Measurements from ENCODE around the gene IRAK3. TPM values are rescaled to one million over a fixed set of nuclear protein-coding genes. Genes with fewer than 3 reads are reported as not detected.

IRAK3 gene
- total RNA-seq, 1 donor from 2014 or later = 0.02 TPM

DNA sequence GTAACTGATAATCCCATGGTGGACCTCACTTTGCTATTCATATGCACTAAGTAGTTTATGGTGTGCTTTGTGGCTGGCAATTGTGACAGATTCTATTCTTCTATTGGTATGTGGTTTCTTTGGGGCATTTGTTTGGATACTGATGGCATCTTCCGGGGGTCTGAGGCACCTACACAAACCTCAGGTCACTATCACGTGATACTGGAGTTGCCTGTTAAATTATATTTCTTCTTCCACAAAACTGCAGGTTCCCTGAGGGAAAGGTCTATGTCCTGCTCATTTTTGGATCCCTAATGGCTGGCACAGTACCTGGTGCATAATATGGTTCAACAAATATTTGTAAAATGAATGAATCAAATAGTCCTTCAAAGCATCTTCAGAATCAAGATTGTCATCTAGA lies 63.8 kb downstream of the IRAK3 start:
- Mint-ChIP-seq H3K4me3 (ENCODE audit: low read depth) (no peak overlapping the region), H3K36me3 (ENCODE audit: insufficient read depth) (no peaks in the 10 kb centered on the region), H3K27ac (no peak overlapping the region), H3K9me3 (ENCODE audit: low read depth) (no peaks in the 10 kb centered on the region), H3K4me1 (ENCODE audit: low read depth) (no peaks in the 10 kb centered on the region), H3K27me3 (peaks cover 3% of the 10 kb centered on the region)
- TF ChIP-seq, protein P1, sequence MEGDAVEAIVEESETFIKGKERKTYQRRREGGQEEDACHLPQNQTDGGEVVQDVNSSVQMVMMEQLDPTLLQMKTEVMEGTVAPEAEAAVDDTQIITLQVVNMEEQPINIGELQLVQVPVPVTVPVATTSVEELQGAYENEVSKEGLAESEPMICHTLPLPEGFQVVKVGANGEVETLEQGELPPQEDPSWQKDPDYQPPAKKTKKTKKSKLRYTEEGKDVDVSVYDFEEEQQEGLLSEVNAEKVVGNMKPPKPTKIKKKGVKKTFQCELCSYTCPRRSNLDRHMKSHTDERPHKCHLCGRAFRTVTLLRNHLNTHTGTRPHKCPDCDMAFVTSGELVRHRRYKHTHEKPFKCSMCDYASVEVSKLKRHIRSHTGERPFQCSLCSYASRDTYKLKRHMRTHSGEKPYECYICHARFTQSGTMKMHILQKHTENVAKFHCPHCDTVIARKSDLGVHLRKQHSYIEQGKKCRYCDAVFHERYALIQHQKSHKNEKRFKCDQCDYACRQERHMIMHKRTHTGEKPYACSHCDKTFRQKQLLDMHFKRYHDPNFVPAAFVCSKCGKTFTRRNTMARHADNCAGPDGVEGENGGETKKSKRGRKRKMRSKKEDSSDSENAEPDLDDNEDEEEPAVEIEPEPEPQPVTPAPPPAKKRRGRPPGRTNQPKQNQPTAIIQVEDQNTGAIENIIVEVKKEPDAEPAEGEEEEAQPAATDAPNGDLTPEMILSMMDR (IDR thresholded peaks at IDR 0.05; ENCODE audit: unreplicated experiment) = no peak
- DNase-seq (ENCODE audit: low spot score, unreplicated experiment) = no peak

DNA sequence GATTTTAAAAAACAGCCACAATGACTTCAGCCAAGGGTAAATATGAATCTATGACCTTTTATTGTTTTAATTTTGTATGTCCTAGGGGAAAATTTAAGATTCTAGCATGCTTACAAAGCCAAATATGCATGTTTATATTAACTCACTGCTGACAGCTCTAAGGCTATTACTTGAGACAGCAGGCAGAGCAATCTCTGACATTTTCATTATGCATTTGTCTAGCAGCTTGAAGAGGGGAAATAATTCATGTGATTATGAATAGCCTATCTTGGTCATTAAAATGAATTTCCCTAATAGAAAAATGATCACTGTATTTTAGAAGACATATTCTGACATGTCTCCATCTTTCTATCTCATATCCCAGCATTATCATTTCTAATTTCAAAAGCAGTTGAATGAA lies 66.7 kb downstream of the IRAK3 start:
- Mint-ChIP-seq H3K36me3 (ENCODE audit: insufficient read depth) (no peaks in the 10 kb centered on the region), H3K9me3 (ENCODE audit: low read depth) (no peaks in the 10 kb centered on the region), H3K27me3 (peaks cover 6% of the 10 kb centered on the region), H3K4me1 (ENCODE audit: low read depth) (no peaks in the 10 kb centered on the region), H3K27ac (no peak overlapping the region), H3K4me3 (ENCODE audit: low read depth) (no peak overlapping the region)
- no peak for DNase-seq (ENCODE audit: low spot score, unreplicated experiment)
- TF ChIP-seq, protein P1 (IDR thresholded peaks at IDR 0.05; ENCODE audit: unreplicated experiment) = no peak

- peaks cover 2% of the 10 kb centered on the region for H3K27me3 Mint-ChIP-seq
- no peak overlapping the region for H3K27ac Mint-ChIP-seq
- H3K36me3 Mint-ChIP-seq (ENCODE audit: insufficient read depth) = no peaks in the 10 kb centered on the region
- no peak overlapping the region for H3K4me3 Mint-ChIP-seq (ENCODE audit: low read depth)
- no peak for DNase-seq (ENCODE audit: low spot score, unreplicated experiment)
- no peaks in the 10 kb centered on the region for H3K9me3 Mint-ChIP-seq (ENCODE audit: low read depth)
- H3K4me1 Mint-ChIP-seq (ENCODE audit: low read depth) = no peaks in the 10 kb centered on the region
- TF ChIP-seq, protein P1 (IDR thresholded peaks at IDR 0.05; ENCODE audit: unreplicated experiment) = no peak
Observed at GRCh38 chr12:66258011-66258410, 69.0 kb downstream of the IRAK3 start.

- Mint-ChIP-seq H3K27ac (no peak overlapping the region), H3K4me3 (ENCODE audit: low read depth) (no peak overlapping the region), H3K27me3 (peaks cover 2% of the 10 kb centered on the region), H3K36me3 (ENCODE audit: insufficient read depth) (no peaks in the 10 kb centered on the region), H3K4me1 (ENCODE audit: low read depth) (no peaks in the 10 kb centered on the region), H3K9me3 (ENCODE audit: low read depth) (no peaks in the 10 kb centered on the region)
- DNase-seq (ENCODE audit: low spot score, unreplicated experiment) = no peak
- TF ChIP-seq, protein P1 (IDR thresholded peaks at IDR 0.05; ENCODE audit: unreplicated experiment) = no peak
Observed at GRCh38 chr12:66262737-66263136, 73.7 kb downstream of the IRAK3 start.

GRCh38 chr12:66268562-66268961 lies 79.5 kb downstream of the IRAK3 start:
- Mint-ChIP-seq H3K4me1 (ENCODE audit: low read depth) (no peaks in the 10 kb centered on the region), H3K9me3 (ENCODE audit: low read depth) (no peaks in the 10 kb centered on the region), H3K36me3 (ENCODE audit: insufficient read depth) (no peaks in the 10 kb centered on the region), H3K27ac (no peak overlapping the region), H3K27me3 (no peaks in the 10 kb centered on the region), H3K4me3 (ENCODE audit: low read depth) (no peak overlapping the region)
- TF ChIP-seq, protein P1 (IDR thresholded peaks at IDR 0.05; ENCODE audit: unreplicated experiment) = no peak
- no peak for DNase-seq (ENCODE audit: low spot score, unreplicated experiment)
